SK-N-SH (cell line): ENCODE measurements around the gene HOXB9. TPM values are rescaled to one million over a fixed set of nuclear protein-coding genes. Genes with fewer than 3 reads are reported as not detected.

Experiments
- CTCF ChIA-PET: fragments of 300-600, 350-600 bp; formaldehyde crosslinking; extraction: SDS; loops from one replicate; lab custom pipeline; 2021; lab: Yijun Ruan, JAX
- POLR2A ChIA-PET: fragments of 350-600 bp; sonication (Branson Sonifier 250); formaldehyde crosslinking; extraction: SDS; loops from one replicate; lab custom pipeline; 2020; ENCODE audit warnings: antibody characterized with exemption, inconsistent platforms; lab: Yijun Ruan, JAX
- DNase-seq: peaks from one replicate; pipeline ENCODE4 v3.0.0; 2012
- H2AFZ ChIP-seq: fragments of 200-600 bp; sonication (generic); 2 replicates; pipeline ENCODE4 v1.8.1; 2016; ENCODE audit warnings: antibody characterized with exemption, mild to moderate bottlenecking, low read depth
- H3F3A ChIP-seq: fragments of 200-600 bp; sonication (generic); replicated peaks from 2 replicates; pipeline ENCODE3; 2016; ENCODE audit warnings: antibody characterized with exemption, mild to moderate bottlenecking; ENCODE audit not compliant: insufficient read depth
- H3K27ac ChIP-seq, 2 experiments: fragments of 200-500 bp in 1 of 2; fragments of 200-600 bp in 1 of 2; sonication (Bioruptor generic) in 1 of 2; sonication (generic), shearing (Covaris generic) in 1 of 2; 2 replicates each; pipeline versions ENCODE4 v1.5.1 to v1.6.1; 2014 to 2016; ENCODE audit warnings: low read depth in 2 of 2, inconsistent platforms in 1 of 2, low read length in 1 of 2, mild to moderate bottlenecking in 1 of 2, mixed read lengths in 1 of 2
- H3K27me3 ChIP-seq: fragments of 200-600 bp; sonication (generic), shearing (Covaris generic); 2 replicates; pipeline ENCODE4 v1.6.1; 2016; ENCODE audit warnings: mixed run types; ENCODE audit not compliant: insufficient read depth
- H3K36me3 ChIP-seq, 2 experiments: fragments of 200-500 bp in 1 of 2; fragments of 200-600 bp in 1 of 2; sonication (Bioruptor generic) in 1 of 2; sonication (generic) in 1 of 2; replicated peaks in 1 of 2; 2 replicates each; pipeline versions ENCODE3 to v1.5.1; 2014 to 2016; ENCODE audit warnings: low read length in 1 of 2, mild to moderate bottlenecking in 1 of 2; ENCODE audit not compliant: insufficient read depth in 2 of 2, control insufficient read depth in 1 of 2
- H3K4me1 ChIP-seq, 2 experiments: fragments of 200-500 bp in 1 of 2; fragments of 200-600 bp in 1 of 2; sonication (Bioruptor generic) in 1 of 2; sonication (generic), shearing (Covaris generic) in 1 of 2; 2 replicates each; pipeline versions ENCODE4 v1.5.1 to v1.6.1; 2014 to 2016; ENCODE audit warnings: low read depth in 1 of 2, low read length in 1 of 2, mixed run types in 1 of 2; ENCODE audit not compliant: insufficient read depth in 2 of 2, control insufficient read depth in 1 of 2
- H3K4me2 ChIP-seq: fragments of 200-600 bp; sonication (generic), shearing (Covaris generic); 2 replicates; pipeline ENCODE4 v1.6.1; 2017; ENCODE audit warnings: mixed run types
- H3K4me3 ChIP-seq, 2 experiments: fragments of 200-500 bp in 1 of 2; fragments of 200-600 bp in 1 of 2; sonication (Bioruptor generic) in 1 of 2; sonication (generic), shearing (Covaris generic) in 1 of 2; 2 replicates each; pipeline versions ENCODE4 v1.5.1 to v1.8.1; 2014 to 2016; ENCODE audit warnings: low read depth in 2 of 2, inconsistent platforms in 1 of 2, low read length in 1 of 2, mild to moderate bottlenecking in 1 of 2, mixed read lengths in 1 of 2, moderate library complexity in 1 of 2
- H3K79me2 ChIP-seq: fragments of 200-600 bp; sonication (generic); 2 replicates; pipeline ENCODE4 v1.8.1; 2017; ENCODE audit warnings: mild to moderate bottlenecking; ENCODE audit not compliant: insufficient read depth
- H3K9ac ChIP-seq: fragments of 200-600 bp; sonication (generic); 2 replicates; pipeline ENCODE4 v1.6.1; 2017; ENCODE audit warnings: mixed run types
- H3K9me2 ChIP-seq: fragments of 200-600 bp; sonication (generic); 2 replicates; pipeline ENCODE4 v1.6.1; 2017; ENCODE audit warnings: mixed run types
- H3K9me3 ChIP-seq: fragments of 200-600 bp; sonication (generic); 2 replicates; pipeline ENCODE4 v1.6.1; 2017; ENCODE audit warnings: mixed run types, mild to moderate bottlenecking, moderate library complexity
- H4K20me1 ChIP-seq: fragments of 200-600 bp; sonication (generic); 2 replicates; pipeline ENCODE4 v1.6.1; 2017; ENCODE audit warnings: mild to moderate bottlenecking, mixed run types; ENCODE audit not compliant: insufficient read depth
- CHD2 ChIP-seq: fragments of 150-350 bp; IDR thresholded peaks from 2 replicates; pipeline ENCODE4 v1.6.1; 2018; ENCODE audit warnings: low read length; ENCODE audit not compliant: partially characterized antibody
- FOXJ3 ChIP-seq: sonication (generic); formaldehyde crosslinking; IDR thresholded peaks from 2 replicates; pipeline ENCODE4 v1.5.1; 2020; ENCODE audit warnings: mild to moderate bottlenecking, missing genetic modification reagents
- FOXM1 ChIP-seq: IDR thresholded peaks from 2 replicates; pipeline ENCODE4 v1.4.0; 2012; ENCODE audit warnings: low read depth, mild to moderate bottlenecking
- GATA2 ChIP-seq: sonication (generic); formaldehyde crosslinking; IDR thresholded peaks from 2 replicates; pipeline ENCODE4 v1.5.0; 2020; ENCODE audit warnings: mild to moderate bottlenecking, missing genetic modification reagents
- MAX ChIP-seq: IDR thresholded peaks from 2 replicates; pipeline ENCODE4 v1.4.0; 2012; ENCODE audit warnings: low read depth
- MEF2A ChIP-seq: IDR thresholded peaks from 2 replicates; pipeline ENCODE4 v1.4.0; 2012; ENCODE audit warnings: low read depth, borderline replicate concordance
- NFIC ChIP-seq: IDR thresholded peaks from 2 replicates; pipeline ENCODE4 v1.4.0; 2012; ENCODE audit warnings: borderline replicate concordance
- PBX3 ChIP-seq: IDR thresholded peaks from 2 replicates; pipeline ENCODE4; 2012
- POLR2AphosphoS5 ChIP-seq: IDR thresholded peaks from 2 replicates; pipeline ENCODE4 v1.6.1; 2012; ENCODE audit warnings: low read depth, low read length
- RFX5 ChIP-seq: IDR thresholded peaks from 2 replicates; pipeline ENCODE4 v1.6.1; 2012; ENCODE audit warnings: mild to moderate bottlenecking, improper control_type of control experiment, low read length
- RXRA ChIP-seq: IDR thresholded peaks from 2 replicates; pipeline ENCODE4 v1.4.0; 2012; ENCODE audit warnings: low read depth, mild to moderate bottlenecking, borderline replicate concordance
- TCF12 ChIP-seq: IDR thresholded peaks from 2 replicates; pipeline ENCODE4 v1.4.0; 2012
- TEAD4 ChIP-seq: IDR thresholded peaks from 2 replicates; pipeline ENCODE4 v1.4.0; 2012; ENCODE audit warnings: mild to moderate bottlenecking, borderline replicate concordance; ENCODE audit not compliant: insufficient read depth
- USF2 ChIP-seq: fragments of 150-350 bp; IDR thresholded peaks from 2 replicates; pipeline ENCODE4 v1.6.1; 2017; ENCODE audit warnings: antibody characterized with exemption, low read length, low read depth, borderline replicate concordance
- YY1 ChIP-seq: IDR thresholded peaks from 2 replicates; pipeline ENCODE4 v1.4.0; 2012; ENCODE audit warnings: low read depth, mild to moderate bottlenecking
- ZBTB33 ChIP-seq: IDR thresholded peaks from 2 replicates; pipeline ENCODE4 v1.4.0; 2012; ENCODE audit warnings: low read depth, borderline replicate concordance
- WGBS: methylation state at CpG from one replicate; pipeline ENCODE4 v1.1.6; 2017; ENCODE audit warnings: low lambda C conversion rate; 5-methylcytosine and 5-hydroxymethylcytosine counted together
- polyA plus RNA-seq, 3 experiments: library from polyadenylated mRNA; depleted of rRNA; stranded (reverse); fragments of >200 nt; gene quantifications; 2 replicates each; pipeline ENCODE4 v1.2.3, GENCODE V29; 2012

Gene HOXB9
- polyA plus RNA-seq, 1 of the 3 experiments (the other 2 are of a cell fraction), result not detected

GRCh38 chr17:48641541-48642058, 15.4 kb upstream of the HOXB9 start (continued):
- TF ChIP-seq TCF12 (no peak), CHD2 (no peak)

- Histone ChIP-seq H3K9ac (no peak overlapping the region), H3K79me2 (no peaks in the 10 kb centered on the region), H4K20me1 (no peaks in the 10 kb centered on the region), H2AFZ (no peak overlapping the region), H3K4me1 (no peaks in the 10 kb centered on the region), H3K9me2 (no peaks in the 10 kb centered on the region), H3K27me3 (peaks cover 100% of the 10 kb centered on the region), H3F3A (no peaks in the 10 kb centered on the region), H3K9me3 (no peaks in the 10 kb centered on the region), H3K36me3 (no peaks in the 10 kb centered on the region), H3K4me3 (no peak overlapping the region), H3K4me2 (no peak overlapping the region), H3K27ac (no peak overlapping the region)
- ChIA-PET CTCF (interaction anchor here (0.6 to 1.3 kb wide), 7 partner anchors 9 to 592 kb away, joined by 3 to 6 read pairs (median 3); partner anchors contain the start of gene NFE2L1), POLR2A (no interaction called here)
- 13% methylated on average over 1 of the region's 1 CpG for WGBS
- TF ChIP-seq MAX (no peak), TCF12 (no peak), USF2 (no peak), POLR2AphosphoS5 (no peak)
- DNase-seq, result no peak
Measured at GRCh38 chr17:48640858-48641180, 14.7 kb upstream of the HOXB9 start.

- Histone ChIP-seq H3K9ac (no peak overlapping the region), H4K20me1 (no peaks in the 10 kb centered on the region), H3K27ac (no peak overlapping the region), H2AFZ (no peak overlapping the region), H3K36me3 (no peaks in the 10 kb centered on the region), H3K9me3 (no peaks in the 10 kb centered on the region), H3F3A (no peaks in the 10 kb centered on the region), H3K27me3 (peaks cover 100% of the 10 kb centered on the region), H3K79me2 (no peaks in the 10 kb centered on the region), H3K4me1 (no peaks in the 10 kb centered on the region), H3K9me2 (no peaks in the 10 kb centered on the region), H3K4me3 (no peak overlapping the region), H3K4me2 (no peak overlapping the region)
- ChIA-PET POLR2A (no interaction called here), CTCF (interaction anchor here (0.6 to 1.3 kb wide), 8 partner anchors 9 to 334 kb away, joined by 3 to 6 read pairs (median 3); no protein-coding TSS in a partner anchor)
- no peak for DNase-seq
- TF ChIP-seq GATA2 (CRISPR knock-in tag) (no peak), ZBTB33 (no peak), RXRA (no peak), YY1 (no peak), FOXM1 (no peak), MEF2A (no peak), PBX3 (no peak), FOXJ3 (CRISPR knock-in tag) (no peak), RFX5 (no peak), TCF12 (no peak), TEAD4 (no peak), NFIC (no peak)
- 22% methylated on average over 6 of the region's 6 CpGs for WGBS
Measured at GRCh38 chr17:48639982-48640857, 14.1 kb upstream of the HOXB9 start.
